Choroid plexus epithelial cell (primary cell): ENCODE results near the gene PODN.

Experiments used
- DNase-seq: peaks from one replicate; pipeline ENCODE4 v3.0.0-alpha.2; 2010; ENCODE audit warnings: low read depth
- H3K4me3 ChIP-seq: 2 replicates; pipeline ENCODE4 v1.5.1; 2011; ENCODE audit warnings: low read depth, mild to moderate bottlenecking, control low read depth, low read length, moderate library complexity
- CTCF ChIP-seq: conservative IDR thresholded peaks from 2 replicates; pipeline ENCODE4 v1.5.1; 2011; ENCODE audit warnings: low read depth, mild to moderate bottlenecking, control low read depth, inconsistent platforms, low read length, moderate library complexity

PODN gene

DNA sequence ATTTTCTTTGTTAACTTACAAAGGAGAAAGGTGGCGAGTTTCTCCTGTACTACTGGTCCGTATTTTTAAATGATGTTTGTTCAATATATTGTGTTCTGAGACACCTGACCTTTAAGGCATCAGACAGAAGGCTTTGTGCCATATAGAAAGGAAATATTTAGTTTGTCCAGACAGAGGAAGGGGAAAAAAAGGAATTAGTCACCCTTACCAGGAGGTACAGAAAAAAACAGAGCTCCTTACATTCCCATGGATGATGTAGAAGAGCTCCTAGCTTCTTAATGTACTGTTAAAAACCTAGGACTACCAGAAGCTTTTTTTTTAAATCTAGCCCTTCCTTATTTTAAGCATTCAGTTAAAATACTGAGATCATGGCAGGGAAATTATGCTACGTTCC lies 12.4 kb upstream of the PODN start:
- DNase-seq = peak; percentile 21
- H3K4me3 ChIP-seq = no peak overlapping the region
- TF ChIP-seq CTCF = no peak

GRCh38 chr1:53050310-53050709 lies 11.7 kb upstream of the PODN start:
- no peak overlapping the region for H3K4me3 ChIP-seq
- no peak for DNase-seq
- TF ChIP-seq CTCF = no peak

DNA sequence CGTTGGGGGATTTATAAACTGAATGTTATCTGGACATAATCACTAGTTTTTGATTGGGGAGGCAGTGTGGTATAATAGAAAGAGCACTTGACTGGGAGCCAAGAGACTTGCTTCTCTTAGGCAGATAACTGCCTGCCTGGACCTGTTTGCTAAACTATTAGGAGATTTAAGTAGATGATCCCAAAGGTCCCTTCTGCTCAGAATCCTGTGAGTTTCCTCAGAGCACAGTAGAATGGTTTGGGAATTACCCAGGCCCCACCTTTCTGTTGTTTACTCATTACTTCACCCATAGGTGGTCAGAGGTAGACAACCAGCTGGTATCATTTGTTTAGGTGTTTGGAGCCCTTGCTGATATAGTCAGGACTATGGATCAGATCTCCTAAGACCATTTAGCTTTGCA lies 10.3 kb upstream of the PODN start:
- H3K4me3 ChIP-seq = no peak overlapping the region
- no peak for TF ChIP-seq CTCF
- no peak for DNase-seq

- H3K4me3 ChIP-seq = no peak overlapping the region
- no peak for TF ChIP-seq CTCF
- DNase-seq = no peak
Measured at GRCh38 chr1:53057127-53057526, 4.9 kb upstream of the PODN start.

DNA sequence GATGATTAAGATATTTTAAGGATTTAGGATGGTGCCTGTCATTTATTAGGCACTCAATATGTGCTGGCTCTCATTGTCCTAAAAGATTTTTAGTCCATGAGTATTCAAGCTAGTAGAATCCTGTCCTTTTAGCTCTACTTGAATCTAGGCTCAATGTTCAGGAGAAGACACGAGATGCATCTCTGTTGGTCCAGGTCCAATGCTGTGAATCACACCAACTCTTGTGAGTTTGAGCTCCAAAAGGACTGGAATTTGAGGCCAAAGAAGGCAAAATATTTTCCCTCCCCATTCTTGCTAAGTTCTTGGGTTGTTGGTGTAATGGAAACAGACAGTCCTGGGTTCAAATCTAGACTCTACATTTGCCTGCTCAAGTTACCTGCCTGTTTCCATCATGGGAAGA lies 1.4 kb upstream of the PODN start:
- peak; percentile 75 for DNase-seq
- TF ChIP-seq CTCF = no peak
- no peak overlapping the region for H3K4me3 ChIP-seq

DNA sequence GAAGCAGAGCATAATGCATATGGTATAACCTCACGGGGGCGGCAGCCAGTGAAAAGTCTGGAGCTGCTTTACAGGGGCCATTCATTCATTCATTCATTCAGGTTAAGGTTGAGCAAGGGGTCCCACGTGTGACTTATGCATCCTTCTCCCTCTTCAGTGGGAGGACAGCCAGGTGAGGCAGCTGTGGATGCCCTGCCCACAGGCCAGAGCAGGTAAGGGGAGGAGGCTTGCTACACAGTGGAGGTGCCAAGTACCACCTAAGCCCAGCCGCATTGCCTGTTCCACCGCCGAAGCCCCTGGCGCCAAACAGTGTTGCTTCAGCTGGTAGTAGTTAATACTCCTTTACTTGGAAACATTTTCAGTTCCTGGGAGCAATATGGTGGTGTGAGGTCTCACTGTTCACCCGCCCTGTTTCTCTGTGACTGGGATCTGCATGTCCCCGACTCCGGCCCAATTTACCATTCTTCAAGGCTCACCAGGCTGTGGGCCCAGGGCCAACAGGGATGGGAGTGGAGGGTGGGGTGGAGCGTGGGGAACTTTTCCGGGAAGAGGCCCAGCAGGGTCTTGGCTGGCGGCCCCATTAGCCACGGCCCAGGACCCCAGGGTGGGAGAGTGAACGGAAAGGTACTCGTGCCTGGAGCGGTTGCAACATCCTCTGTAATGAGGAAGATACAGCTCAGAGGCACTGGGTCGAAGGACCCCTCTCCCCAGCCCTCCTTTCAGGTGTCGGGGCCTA lies 722 bp upstream of the PODN start:
- TF ChIP-seq CTCF = no peak
- peak overlapping the region; percentile 61 for H3K4me3 ChIP-seq
- DNase-seq = peak; percentile 12
